Pancreas (tissue), 10 donors: ENCODE measurements around the gene MCC. TPM values are rescaled to one million over a fixed set of nuclear protein-coding genes. Genes with fewer than 3 reads are reported as not detected.

Experiments used
- ATAC-seq, 4 donors: fragments of 200-7000 bp; cut with Tn5 transposase; one replicate each; pipeline versions ENCODE4 v1.8.0 to v1.9.1; 2020; ENCODE audit warnings: mild to moderate bottlenecking in 4 of 4, moderate library complexity in 4 of 4
- DNase-seq, 6 donors: peaks; one replicate each; pipeline ENCODE4 v3.0.0-alpha.2; 2020
- FAIRE-seq: peaks from 2 replicates; lab custom pipeline; 2012; peaks lifted over from hg19 to GRCh38; lab: Jason Lieb, UNC
- H3K27ac ChIP-seq, 4 donors: fragments of 200-600 bp; sonication (generic); 1 replicate in 3 of 4; 2 replicates in 1 of 4; pipeline versions ENCODE4 v1.5.0 to v1.8.0; 2020
- H3K27me3 ChIP-seq, 4 donors: fragments of 200-600 bp; one replicate each; pipeline ENCODE4 v1.8.0; 2021
- H3K36me3 ChIP-seq, 3 donors: fragments of 200-600 bp; sonication (generic) in 1 of 3; one replicate each; pipeline versions ENCODE4 v1.5.0 to v1.8.0; 2020 to 2021
- H3K4me1 ChIP-seq, 3 donors: fragments of 200-600 bp; one replicate each; pipeline ENCODE4 v1.8.0; 2021
- H3K4me3 ChIP-seq, 4 donors: fragments of 200-600 bp; sonication (generic) in 2 of 4; one replicate each; pipeline versions ENCODE4 v1.5.0 to v1.8.0; 2020 to 2021
- H3K9me3 ChIP-seq, 4 donors: fragments of 200-600 bp; one replicate each; pipeline ENCODE4 v1.8.0; 2021
- WGBS, 2 donors: extraction: QIAGEN DNeasy Blood & Tissue Kit; methylation state at CpG; one replicate each; pipeline ENCODE4 v1.1.7; 2013; 5-methylcytosine and 5-hydroxymethylcytosine counted together
- intact Hi-C, 3 donors: fragments of 100-400 bp; cut with DNase I; formaldehyde crosslinking; loops; one replicate each; pipeline versions ENCODE4 v1.11.1 to v1.14.2; 2022
- polyA plus RNA-seq, 2 donors: library from polyadenylated mRNA; stranded (reverse); fragments of 200-250 nt; gene quantifications; one replicate each; pipeline ENCODE4 v1.2.3, GENCODE V29; 2013
- total RNA-seq, 6 donors: library from RNA; stranded (reverse); fragmentation: NEBNext Ultra II Directional in 4 of 6; extraction: Animal tissue kit (Norgen Biotek cat#: 25700) in 4 of 6; gene quantifications; one replicate each; pipeline versions ENCODE4 v1.2.1 to v1.2.4, GENCODE V29; 2021 to 2023
- TF ChIP-seq, protein P1 (sequence below), 4 donors: fragments of 200-600 bp; sonication (generic) in 3 of 4; IDR thresholded peaks; one replicate each; pipeline versions ENCODE4 v1.5.0 to v1.8.0; 2021; ENCODE audit warnings: antibody characterized with exemption in 4 of 4
- donor health status: healthy with polysubstance abuse.
- donor health status: DM: no; HTN: no; CAD: no; lungs with moderate emphysema.
- donor health status: DM: no; HTN: no; CAD: no.
- donor health status: control.
- donor health status: control.
- donor health status: Bipolar disorder and iron deficiency.
- donor health status: DM: yes; HTN: yes; CAD: no.
- donor health status: DM: no; HTN: no; CAD: no.
- donor health status: DM: no; HTN: no; CAD: no.
- donor health status: DM: yes; HTN: yes; CAD: no.

The MCC gene
- total and polyA plus RNA-seq, 8 donors: 1.3 to 8.3 (median 4.0) TPM

DNA sequence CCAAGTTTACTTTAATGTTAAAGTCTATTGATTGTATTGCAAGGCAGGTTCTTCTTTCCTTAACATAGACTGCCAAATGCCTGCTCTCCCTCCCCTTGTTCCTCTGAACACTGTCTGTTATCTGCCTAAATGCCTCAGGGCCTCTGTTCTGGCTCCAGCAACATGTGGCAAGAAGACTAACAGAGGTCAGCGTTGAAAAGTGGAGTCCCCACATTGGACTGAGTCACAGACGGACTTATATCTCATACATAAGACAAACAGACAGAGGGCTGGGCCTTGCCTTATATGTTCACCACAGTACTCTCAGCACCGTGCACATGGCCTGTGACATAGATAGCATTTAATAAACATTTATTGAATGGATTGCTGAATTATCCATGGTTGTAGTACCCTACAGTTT is 144.9 kb downstream of the MCC start:
- TF ChIP-seq, protein P1, sequence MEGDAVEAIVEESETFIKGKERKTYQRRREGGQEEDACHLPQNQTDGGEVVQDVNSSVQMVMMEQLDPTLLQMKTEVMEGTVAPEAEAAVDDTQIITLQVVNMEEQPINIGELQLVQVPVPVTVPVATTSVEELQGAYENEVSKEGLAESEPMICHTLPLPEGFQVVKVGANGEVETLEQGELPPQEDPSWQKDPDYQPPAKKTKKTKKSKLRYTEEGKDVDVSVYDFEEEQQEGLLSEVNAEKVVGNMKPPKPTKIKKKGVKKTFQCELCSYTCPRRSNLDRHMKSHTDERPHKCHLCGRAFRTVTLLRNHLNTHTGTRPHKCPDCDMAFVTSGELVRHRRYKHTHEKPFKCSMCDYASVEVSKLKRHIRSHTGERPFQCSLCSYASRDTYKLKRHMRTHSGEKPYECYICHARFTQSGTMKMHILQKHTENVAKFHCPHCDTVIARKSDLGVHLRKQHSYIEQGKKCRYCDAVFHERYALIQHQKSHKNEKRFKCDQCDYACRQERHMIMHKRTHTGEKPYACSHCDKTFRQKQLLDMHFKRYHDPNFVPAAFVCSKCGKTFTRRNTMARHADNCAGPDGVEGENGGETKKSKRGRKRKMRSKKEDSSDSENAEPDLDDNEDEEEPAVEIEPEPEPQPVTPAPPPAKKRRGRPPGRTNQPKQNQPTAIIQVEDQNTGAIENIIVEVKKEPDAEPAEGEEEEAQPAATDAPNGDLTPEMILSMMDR (IDR thresholded peaks at IDR 0.05): no peak
- Histone ChIP-seq H3K27me3 (no peaks in the 10 kb centered on the region), H3K9me3 (no peaks in the 10 kb centered on the region), H3K4me1 (peaks cover 0 to 4% (median 0%) of the 10 kb centered on the region in 3 donors), H3K4me3 (no peak overlapping the region), H3K36me3 (no peaks in the 10 kb centered on the region), H3K27ac (no peak overlapping the region)
- ATAC-seq (no peak), FAIRE-seq (no peak), DNase-seq (no peak)
- intact Hi-C loops: no loop called here
- WGBS, 2 donors: 84 to 85% methylated on average over 3 of the region's 3 CpGs

DNA sequence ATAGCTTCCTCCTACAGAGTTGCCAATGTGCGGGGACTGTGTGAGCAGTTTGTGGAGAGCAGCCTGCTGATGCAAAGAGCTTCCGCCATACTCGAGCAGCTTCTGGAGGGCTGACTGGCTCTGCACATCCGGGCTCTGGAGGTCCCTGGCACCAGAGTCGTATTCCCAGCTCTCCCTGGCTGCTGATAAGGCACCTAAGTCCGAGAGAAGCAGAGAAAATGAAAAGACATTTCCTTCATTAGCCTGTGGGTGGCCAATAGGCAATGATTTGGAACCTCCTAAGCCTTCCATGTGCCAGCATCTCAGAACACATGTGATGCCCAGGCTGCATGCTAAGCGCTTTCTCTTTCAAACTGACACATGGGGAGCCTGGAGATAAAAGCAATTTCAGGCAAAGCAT is 147.7 kb downstream of the MCC start:
- H3K9me3 ChIP-seq: no peaks in the 10 kb centered on the region
- 77 to 83% methylated on average over 7 of the region's 7 CpGs for WGBS, 2 donors
- TF ChIP-seq, protein P1 (IDR thresholded peaks at IDR 0.05): no peak
- H3K4me3 ChIP-seq: no peak overlapping the region
- no peak overlapping the region for H3K27ac ChIP-seq
- peaks cover 0 to 5% (median 0%) of the 10 kb centered on the region in 3 donors for H3K4me1 ChIP-seq
- ATAC-seq: no peak
- DNase-seq: no peak
- H3K27me3 ChIP-seq: no peaks in the 10 kb centered on the region
- intact Hi-C loops: no loop called here
- no peak for FAIRE-seq
- H3K36me3 ChIP-seq: no peaks in the 10 kb centered on the region

DNA sequence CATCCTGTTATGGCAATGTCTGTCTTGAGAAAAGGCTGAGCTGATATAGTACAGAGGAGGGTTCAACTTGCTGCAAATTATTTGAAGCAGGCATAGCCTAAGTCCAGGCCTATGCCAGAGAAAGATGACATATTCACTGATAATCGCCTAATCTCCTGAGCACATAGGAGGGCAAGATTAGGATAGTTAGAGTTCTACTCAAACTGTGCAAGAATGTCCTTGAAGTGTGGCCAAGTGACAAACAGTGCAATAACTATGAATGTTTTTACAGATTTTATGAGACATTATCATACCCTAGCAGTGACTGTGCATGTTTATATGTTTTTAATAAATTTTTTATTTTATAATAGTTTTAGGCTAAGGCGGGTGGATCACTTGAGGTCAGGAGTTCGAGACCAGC is 149.6 kb downstream of the MCC start:
- DNase-seq (no peak), FAIRE-seq (no peak), ATAC-seq (peak; percentile 28 to 76 (median 52))
- Histone ChIP-seq H3K27me3 (no peaks in the 10 kb centered on the region), H3K27ac (no peak overlapping the region), H3K4me3 (no peak overlapping the region), H3K9me3 (no peaks in the 10 kb centered on the region), H3K36me3 (no peaks in the 10 kb centered on the region), H3K4me1 (peaks cover 0 to 5% (median 0%) of the 10 kb centered on the region in 3 donors)
- intact Hi-C loops: loop anchor here in 1 of 3 donors (5.0 kb wide), 1 partner anchor 169 kb away; no protein-coding TSS in a partner anchor
- TF ChIP-seq, protein P1 (IDR thresholded peaks at IDR 0.05): no peak
- 49 to 54% methylated on average over 3 of the region's 3 CpGs for WGBS, 2 donors

DNA sequence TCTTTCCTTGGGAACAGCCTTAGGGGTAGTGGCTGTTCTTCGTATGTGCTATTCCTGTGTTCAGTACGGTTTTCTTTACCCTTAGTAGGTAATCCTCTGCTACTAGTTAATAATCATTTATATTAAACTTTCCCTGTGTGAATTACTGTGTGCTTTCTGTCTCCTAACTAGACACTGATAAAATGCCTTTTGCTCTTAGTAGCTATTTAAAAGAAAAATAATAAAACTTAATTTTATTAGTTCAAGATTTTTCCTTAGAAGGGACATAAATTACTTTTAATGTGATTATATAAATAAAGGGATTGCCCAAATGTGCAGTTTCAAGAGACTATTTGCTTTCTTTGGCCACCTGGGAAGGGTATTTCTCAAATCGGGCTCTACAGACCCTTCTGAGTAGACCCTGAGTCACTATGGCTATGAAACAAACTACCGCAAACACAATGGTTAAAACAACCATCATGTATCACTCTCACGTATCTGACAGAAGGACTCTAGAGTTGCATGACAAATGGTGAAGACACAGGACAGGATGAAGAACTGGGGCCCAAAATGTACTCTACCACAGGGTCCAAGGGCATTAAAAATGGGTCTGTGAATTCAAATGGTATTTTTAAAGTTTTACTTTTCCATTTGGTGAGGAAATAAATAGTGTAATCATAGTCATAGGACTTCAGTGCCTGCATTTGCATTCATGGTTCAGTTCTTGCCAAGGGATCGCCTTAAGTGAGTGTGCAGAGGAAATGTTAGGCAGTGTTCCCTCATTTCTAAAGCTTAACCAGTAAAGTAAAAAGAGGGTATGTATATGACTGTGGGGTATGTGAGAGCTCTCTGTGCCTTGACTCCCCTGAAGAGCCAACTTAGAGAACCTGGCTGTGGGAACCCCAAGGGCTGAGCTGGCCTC is 150.5 kb downstream of the MCC start:
- no peak overlapping the region for H3K4me3 ChIP-seq
- no peaks in the 10 kb centered on the region for H3K27me3 ChIP-seq
- ATAC-seq (peak in 3 of 4 donors; percentile 20 to 29 (median 28)), FAIRE-seq (no peak), DNase-seq (no peak)
- H3K27ac ChIP-seq: no peak overlapping the region
- 71 to 76% methylated on average over 6 of the region's 6 CpGs for WGBS, 2 donors
- H3K4me1 ChIP-seq: peaks cover 0 to 5% (median 0%) of the 10 kb centered on the region in 3 donors
- intact Hi-C loops: loop anchor here in 1 of 3 donors (5.0 kb wide), 1 partner anchor 170 kb away; no protein-coding TSS in a partner anchor
- TF ChIP-seq, protein P1 (IDR thresholded peaks at IDR 0.05): no peak
- H3K36me3 ChIP-seq: no peaks in the 10 kb centered on the region
- no peaks in the 10 kb centered on the region for H3K9me3 ChIP-seq
